GM19025 (cell line): ENCODE measurements around the gene PKMYT1.

Experiments
- ATAC-seq: cut with Tn5 transposase; IDR thresholded peaks from one replicate; pipeline ENCODE4 v1.9.1; 2021; ENCODE audit warnings: mild to moderate bottlenecking, low read depth, moderate library complexity; ENCODE audit not compliant: unreplicated experiment

Gene PKMYT1

DNA sequence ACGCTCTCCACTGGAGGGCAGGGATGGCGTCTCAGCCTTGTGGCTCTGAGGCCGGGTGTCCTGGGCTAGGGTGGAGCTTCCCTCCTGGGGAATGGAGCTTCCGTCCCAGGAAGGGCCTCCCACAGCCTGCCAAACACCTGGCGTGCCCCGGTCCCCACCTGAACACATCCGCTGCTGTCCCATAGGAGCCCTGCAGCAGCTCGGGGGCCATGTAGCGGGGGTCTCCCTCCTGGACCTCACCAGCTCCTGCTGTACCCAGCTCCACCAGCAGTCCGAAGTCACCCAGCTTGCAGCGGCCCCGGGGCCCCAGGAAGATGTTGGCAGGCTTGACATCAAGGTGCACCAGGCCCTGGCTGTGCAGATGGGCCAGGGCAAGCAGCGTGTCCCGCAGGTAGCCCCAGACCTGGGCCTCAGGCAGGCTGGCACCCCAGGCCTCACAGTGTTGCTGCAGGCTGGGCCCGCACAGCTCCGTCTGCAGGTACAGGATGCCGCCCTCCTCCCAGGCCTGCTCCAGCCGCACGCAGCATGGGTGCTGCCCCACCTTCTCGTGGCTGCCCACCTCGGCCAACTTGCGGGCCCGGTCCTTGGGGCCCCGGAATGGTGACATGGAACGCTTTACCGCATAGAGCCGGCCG lies 5.0 kb downstream of the PKMYT1 start:
- no peak for ATAC-seq

DNA sequence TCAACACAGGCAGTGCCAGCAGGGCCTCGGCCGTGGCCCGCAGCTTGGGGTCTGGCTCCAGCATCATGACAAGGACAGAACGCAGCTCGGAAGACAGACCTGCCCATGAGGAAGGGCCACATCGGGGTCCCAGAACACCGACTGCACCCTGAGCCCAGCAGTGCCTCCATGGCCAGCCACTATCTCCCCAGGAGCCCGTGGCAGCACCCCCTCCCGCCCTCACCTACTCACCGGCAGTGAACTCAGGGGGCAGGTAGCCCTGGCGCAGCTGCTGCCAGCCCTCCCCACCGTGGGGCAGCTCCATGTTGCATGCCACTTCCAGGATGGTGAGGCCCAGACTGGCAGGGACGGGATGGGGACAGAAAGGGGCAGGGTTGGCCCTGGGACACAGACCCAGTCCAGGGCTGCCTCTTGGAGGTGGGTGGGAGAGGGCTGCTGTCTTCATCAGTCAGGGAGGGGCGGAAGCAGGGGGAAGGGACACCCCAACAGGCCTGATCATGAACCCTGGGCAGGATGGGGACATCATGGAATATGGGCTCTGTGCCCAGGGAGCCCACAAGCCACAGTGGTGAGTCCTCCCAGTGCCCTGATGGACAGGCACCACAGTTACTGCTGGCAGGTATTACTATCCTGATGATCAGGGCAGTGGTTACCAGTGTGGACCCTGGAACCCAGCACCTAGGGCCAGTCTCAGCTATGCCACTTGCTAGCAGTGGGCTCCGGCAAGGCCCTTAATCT lies 5.8 kb downstream of the PKMYT1 start:
- ATAC-seq, result no peak

DNA sequence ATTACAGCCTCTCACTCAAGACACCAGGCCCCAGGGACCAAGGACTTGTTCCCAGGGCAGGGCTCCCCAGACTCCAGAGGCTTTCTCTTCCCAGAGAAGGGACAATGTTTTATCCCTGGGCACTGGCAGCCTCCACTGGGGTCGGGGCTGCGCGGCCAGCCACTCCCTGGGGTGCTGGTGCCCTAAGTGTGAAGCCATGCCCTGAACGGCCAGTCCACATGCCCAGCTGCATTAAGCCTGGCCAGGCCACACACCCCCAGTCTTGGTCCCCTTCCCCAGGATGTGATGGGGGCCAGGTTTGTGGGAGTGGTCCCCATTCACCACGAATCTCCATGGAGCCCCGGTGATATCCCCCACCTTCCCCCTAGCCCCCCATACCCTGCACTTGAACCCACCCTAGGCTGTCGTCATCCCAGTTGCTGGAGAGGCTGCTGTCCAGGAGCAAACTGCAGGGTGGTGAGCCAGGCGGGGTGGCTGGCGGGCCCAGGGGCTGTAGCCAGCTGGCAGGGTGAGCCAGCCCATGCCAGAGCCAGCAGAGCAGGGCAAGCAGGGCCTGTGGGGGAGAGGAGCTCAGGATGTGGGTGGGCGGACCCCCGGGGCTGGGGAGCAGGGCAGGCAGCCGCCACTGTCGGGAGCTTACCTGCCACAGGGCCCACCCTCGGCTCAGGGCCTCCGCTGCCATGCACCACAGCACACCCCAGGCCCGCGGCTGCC lies 6.5 kb downstream of the PKMYT1 start:
- ATAC-seq, result no peak

DNA sequence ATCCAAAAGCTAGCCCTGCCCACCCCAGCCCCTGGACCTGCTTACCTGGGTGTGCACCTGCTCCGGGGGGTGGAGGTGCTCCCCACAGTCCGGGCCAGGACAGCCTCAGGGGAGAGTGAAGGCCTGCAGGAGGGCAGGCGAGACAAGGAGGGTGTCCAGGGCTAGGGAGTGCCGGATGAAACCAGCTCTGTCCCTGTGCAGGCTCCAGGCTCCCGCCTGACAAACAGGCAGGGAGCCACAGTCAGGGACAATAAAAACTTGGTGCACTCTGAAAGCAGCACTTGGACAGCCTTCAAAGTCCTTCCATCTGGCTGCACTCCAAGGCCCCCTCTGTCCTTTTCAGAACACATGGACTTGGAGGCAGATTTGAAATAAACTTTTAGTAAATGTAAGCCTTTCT lies 7.2 kb downstream of the PKMYT1 start:
- ATAC-seq, result no peak

DNA sequence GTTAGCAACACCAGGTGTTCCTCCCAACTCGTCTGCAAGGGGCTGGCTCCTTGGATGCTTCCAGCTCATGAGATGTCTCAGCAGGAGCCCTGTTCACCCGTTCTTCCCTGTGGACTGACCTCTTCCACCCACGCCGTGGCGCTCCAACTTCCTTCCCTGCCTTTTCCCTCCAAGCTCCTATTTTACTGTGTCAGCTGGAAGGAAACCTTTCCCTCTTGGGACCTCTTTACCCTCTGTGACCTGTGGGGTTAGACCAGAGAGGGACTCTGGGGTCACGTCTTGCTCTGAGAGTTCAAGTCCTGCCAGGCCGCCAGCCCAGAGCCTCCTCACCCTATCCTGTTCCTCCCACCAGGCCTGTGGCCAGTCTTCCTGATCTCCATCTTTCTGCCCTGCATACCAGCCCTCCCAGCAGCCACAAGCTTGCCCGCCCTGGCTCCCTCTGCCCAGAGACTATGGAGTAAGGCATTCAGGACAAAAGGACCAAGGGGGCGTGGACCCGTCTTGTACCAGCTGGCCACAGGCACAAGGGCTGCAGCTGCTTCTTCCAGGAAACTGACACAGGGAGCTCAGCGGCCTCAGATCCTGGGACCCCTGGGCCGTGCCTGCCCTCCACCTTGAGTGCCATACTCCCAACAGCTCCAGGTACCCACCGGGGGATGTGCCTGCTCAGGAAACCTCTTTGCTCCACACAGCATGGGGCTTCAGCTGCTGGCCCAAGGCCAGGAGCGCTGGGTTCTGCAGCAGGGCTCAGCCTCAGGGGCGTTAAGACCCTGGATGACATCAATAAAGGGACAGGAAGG lies 8.1 kb downstream of the PKMYT1 start:
- ATAC-seq, result no peak

DNA sequence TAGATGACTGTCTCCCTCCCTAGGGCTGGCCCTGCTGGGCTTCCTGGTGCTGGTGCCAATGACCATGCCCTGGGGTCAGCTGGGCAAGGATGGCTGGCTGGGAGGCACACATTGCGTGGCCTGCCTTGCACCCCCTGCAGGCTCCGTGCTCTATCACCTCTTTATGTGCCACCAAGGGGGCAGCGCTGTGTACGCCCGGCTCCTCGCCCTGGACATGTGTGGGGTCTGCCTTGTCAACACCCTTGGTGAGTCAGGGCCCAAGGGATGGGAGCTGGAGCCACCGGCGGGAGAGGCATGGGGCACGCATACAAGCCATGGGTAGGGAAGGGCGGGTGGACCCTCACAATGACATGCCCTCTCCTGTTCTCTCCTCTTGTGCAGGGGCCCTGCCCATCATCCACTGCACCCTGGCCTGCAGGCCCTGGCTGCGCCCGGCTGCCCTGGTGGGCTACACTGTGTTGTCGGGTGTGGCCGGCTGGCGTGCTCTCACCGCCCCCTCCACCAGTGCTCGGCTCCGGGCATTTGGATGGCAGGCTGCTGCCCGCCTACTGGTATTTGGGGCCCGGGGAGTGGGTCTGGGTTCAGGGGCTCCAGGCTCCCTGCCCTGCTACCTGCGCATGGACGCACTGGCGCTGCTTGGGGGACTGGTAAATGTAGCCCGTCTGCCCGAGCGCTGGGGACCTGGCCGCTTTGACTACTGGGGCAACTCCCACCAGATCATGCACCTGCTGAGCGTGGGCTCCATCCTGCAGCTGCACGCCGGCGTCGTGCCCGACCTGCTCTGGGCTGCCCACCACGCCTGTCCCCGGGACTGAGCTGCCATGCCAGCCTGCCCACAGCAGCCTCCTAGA lies 8.9 kb downstream of the PKMYT1 start:
- ATAC-seq, result no peak

DNA sequence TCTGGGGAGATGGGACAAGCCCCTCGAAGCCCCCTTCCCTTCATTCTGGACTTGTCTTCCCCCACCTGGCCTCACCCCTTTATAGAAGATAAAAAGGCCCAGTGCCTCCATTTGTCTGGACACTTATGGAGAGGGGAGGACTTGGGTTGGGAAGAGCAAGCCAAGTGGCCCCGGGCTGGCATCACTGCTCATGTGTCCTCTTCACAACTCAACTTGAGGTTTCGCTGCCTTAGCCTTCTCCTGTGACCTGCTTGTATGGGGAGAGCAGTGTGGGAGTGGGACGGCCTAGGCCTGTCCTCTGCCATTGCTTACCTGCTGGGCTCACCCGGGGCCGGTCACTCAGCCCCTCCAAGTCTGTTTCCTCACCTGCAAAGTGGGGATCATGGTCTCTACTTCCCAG lies 9.7 kb downstream of the PKMYT1 start:
- ATAC-seq, result no peak

DNA sequence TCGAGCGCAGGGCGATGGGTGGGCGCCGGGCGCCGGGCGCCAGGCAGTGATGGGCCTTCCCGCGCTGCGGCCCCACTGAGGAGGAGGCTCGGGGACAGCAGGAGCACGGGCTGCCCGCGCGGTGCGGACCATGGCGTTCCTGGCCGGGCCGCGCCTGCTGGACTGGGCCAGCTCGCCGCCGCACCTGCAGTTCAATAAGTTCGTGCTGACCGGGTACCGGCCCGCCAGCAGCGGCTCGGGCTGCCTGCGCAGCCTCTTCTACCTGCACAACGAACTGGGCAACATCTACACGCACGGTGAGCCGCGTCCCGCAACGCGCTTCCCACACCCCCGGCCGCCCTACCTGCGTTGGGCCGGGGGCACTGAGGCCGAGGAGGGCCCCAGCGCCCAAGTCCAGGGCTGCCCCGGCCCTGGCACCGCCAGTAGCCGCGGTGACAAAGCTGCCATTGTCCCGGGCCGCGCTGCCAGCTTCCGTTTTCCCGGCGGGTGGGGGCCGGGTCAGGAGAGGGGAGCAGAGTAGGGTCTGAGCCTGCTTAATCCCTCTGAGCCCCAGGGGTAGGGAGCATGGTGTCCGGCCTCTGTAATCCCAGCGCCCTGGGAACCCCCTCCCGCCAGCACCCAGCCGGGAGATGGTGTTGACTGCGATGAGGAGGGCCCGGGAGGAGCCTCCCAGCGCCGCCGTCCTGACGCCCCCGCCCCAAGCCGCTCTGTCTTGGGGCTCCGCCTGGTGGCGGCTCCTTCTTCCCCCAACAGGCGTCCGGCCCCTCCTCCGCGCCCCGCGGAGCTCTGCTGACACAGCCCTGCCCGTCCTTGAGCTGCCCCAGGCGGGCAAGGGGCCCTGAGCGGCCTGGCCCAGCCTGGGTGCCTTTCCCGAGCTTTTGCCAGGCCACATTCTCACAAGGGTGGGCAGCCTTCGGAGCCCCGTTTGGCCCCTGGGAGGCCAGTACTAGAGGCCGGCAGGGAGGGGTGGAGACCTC lies 10.4 kb downstream of the PKMYT1 start:
- ATAC-seq, result peak; percentile 19

DNA sequence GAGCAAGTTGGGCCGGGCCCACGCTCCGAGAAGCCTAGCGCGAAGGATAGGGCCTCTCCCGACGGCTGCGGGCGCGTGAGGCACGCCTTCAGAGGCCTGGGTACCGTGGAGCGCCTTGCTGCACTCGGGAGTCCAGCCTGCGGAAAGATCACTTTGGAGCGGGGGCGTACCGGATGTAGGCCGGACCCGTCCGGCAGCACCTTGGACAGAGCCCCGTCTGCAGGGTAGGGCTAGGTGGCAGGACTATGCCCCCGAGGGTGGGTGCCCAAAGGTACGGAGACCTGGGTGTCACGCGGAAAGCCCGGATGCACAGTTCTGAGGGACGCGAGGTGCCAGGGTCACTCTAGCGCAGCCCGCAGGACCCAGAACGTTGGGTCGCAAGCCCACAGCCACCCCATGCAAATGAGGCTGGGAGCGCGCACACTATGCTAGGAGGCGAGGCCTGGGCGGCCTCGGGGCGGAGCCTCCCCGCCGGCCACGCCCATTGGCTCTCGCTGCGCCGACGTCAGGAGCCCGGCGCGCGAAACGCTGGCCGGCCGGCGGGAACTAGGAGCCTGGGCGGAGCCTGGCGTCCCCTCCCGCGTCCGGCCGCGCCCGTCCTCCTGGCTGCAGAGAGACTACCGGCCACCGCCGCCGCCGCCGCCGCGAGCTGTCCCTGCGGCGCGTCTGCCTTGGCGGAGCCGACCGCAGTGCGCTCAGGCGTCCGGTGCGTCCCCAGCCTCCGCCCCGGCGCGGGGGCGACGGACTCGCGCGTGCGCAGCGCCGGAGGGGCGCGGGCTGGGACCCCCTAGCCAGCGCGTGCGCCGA lies 11.3 kb downstream of the PKMYT1 start, which contains the start of gene PAQR4:
PAQR4 (plus strand) TSS at position 611 of the 807 bp plus-strand sequence. CDS start 327 bp downstream, outside the sequence.
- ATAC-seq, result peak; percentile 77

DNA sequence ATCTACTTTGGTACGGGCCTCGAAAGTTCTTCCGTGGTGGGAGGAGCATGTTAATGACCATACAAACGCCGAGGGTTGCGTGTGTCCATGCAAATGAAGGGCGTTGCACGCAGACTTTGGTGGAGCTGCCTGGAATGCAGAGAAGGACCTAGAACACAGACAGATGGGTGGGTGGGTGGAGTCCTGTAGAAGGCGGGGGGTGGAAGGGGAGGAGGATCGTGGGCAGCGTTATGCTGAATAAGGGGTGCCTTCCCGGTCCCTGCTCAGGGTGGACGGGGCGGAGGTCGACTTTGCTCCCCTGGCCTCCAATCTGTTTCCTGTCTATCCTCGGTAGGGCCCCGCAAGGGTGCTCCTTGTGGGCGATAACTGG lies 11.9 kb downstream of the PKMYT1 start:
- ATAC-seq, result no peak

DNA sequence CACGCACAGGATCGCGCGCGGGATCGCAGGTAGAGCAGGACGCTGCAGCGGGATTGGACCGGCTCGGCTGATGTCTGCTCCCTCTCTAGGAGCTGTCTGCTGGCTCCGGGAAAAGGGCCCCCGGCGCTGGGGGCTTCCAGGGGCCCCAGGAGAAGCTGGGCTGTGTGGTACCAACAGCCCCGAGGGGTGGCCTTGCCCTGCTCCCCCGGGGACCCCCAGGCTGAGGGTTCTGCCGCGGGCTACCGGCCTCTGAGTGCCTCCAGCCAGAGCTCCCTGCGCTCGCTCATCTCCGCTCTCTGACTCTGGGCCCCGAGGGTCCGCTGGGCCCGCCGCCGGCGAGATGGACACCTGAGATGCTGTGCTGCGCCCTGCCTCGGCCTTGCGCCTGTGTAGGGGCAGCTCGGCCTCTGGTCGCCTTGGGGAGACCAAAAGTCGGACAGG lies 12.5 kb downstream of the PKMYT1 start:
- no peak for ATAC-seq

DNA sequence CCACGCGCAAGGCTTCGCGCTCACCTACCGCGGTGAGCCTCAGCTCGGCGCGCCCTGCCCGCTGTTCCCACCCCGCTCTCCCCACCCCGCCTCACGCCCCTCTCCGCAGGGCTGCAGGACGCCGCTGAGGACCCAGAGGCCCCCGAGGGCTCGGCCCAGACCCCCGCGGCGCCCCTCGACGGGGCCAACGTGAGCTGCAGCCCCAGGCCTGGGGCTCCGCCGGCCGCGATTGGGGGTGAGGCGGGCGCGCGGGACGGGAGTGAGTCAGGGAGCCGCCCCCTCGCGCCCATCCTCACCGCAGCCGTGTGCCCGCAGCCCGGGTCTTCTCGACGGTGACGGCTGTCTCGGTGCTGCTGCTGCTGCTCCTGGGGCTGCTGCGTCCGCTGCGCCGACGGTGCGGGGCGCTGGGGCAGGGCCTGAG lies 13.0 kb downstream of the PKMYT1 start:
- ATAC-seq, result no peak

DNA sequence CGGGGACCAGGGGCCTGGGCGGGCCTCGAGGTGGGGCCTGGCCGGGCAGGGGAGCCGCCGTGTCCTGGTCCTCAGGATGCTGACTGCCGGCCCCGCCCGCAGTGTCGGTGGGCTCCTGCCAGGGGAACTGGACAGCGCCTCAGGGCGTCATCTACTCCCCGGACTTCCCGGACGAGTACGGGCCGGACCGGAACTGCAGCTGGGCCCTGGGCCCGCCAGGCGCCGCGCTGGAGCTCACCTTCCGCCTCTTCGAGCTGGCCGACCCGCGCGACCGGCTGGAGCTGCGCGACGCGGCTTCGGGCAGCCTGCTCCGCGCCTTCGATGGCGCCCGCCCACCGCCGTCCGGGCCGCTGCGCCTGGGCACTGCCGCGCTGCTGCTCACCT lies 13.4 kb downstream of the PKMYT1 start:
- ATAC-seq, result no peak

DNA sequence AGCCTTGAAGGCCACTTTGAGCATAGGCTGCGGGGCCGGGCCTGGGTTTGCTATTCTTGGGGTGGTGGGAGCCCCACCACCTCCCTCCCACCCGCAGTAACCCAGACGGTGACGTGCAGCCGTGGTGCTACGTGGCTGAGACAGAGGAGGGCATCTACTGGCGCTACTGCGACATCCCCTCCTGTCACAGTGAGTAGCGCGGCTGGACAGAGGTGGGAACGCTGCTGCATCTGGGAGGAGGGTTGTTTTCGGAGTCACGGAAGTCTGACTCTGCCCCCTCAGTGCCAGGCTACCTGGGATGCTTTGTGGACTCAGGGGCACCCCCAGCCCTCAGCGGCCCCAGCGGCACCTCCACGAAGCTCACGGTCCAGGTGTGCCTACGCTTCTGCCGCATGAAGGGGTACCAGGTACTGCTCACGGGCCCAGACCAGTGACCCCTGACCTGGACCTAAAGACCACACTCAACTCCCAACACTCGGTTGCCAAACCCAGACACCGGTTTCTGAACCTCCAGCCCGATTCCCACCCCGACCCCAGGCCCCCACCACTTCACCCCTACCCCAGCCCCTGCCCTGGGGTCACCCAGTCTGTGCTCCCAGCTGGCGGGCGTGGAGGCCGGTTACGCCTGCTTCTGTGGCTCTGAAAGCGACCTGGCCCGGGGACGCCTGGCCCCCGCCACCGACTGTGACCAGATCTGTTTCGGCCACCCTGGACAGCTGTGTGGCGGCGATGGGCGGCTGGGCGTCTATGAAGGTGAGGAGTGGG lies 14.0 kb downstream of the PKMYT1 start:
- no peak for ATAC-seq

DNA sequence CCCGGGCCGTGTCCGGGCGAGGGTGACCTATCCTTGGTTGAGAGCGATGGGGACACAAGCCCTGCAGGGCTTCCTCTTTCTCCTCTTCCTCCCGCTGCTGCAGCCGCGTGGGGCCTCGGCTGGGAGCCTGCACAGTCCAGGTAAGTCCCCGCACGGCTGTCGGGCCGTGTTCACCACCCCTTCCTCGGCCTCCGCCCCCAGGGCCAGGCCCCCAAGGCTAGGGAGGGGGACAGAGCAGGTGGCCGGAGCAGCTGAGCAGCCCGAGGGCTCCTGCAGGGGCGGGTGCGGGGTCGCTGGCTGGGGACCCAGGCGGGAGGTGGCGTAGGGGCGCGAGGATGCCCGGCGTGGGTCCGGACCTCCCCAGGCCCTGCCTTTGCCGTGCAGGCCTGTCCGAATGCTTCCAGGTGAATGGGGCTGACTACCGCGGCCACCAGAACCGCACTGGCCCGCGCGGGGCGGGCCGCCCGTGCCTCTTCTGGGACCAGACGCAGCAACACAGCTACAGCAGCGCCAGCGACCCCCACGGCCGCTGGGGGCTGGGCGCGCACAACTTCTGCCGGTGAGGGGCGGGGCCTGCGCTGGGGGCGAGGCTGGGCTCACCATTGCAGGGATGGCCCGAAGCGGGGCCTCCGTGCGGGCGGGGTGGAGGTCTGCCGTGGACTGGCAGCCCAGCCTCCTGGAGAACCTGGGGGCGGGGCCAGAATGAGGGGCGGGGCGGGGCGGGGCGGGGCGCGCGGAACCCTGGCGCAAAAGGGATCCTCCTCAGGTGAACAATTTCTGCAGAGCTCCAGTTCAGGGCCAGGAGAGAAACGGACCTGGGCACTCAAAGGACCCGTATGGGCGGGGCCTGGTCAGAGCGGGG lies 15.5 kb downstream of the PKMYT1 start:
- ATAC-seq, result no peak
